Cerebellar cortex (tissue), 1 donor: ENCODE measurements around the gene GRK1.
"Not testable (repeated sequence)": the region's sequence is repeated elsewhere in the genome, so short reads cannot be mapped to it uniquely, and the experiment has no call there.

Experiments
- DNase-seq: peaks from one replicate; pipeline ENCODE4 v3.0.0-alpha.2; 2015; ENCODE audit warnings: low spot score

The GRK1 gene

GRCh38 chr13:113743366-113744195 lies 76.6 kb downstream of the GRK1 start:
- DNase-seq, result no peak

- DNase-seq, result no peak
Observed at GRCh38 chr13:113744197-113745000, 77.4 kb downstream of the GRK1 start.

DNA sequence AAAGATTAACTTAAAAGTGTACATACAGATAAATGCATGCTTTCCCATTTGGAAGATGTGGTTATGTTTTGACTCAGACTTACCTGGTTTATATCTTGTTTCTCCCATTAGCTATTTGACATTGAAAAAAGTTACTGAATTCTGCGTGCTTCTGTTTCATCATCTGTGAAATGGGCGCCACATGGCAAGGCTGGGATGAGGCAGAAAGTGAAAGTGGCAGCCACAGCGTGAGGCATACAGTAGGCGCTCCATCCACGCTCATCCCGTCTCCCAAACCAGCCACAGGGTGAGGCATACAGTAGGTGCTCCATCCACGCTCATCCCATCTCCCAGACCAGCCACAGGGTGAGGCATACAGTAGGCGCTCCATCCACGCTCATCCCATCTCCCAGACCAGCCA lies 78.0 kb downstream of the GRK1 start:
- DNase-seq, result no peak

GRCh38 chr13:113745500-113746142 lies 78.6 kb downstream of the GRK1 start:
- not testable (repeated sequence) for DNase-seq

- peak; percentile 42 for DNase-seq
Observed at GRCh38 chr13:113746143-113746525, 79.1 kb downstream of the GRK1 start.

GRCh38 chr13:113746671-113747070 lies 79.7 kb downstream of the GRK1 start:
- no peak for DNase-seq

DNA sequence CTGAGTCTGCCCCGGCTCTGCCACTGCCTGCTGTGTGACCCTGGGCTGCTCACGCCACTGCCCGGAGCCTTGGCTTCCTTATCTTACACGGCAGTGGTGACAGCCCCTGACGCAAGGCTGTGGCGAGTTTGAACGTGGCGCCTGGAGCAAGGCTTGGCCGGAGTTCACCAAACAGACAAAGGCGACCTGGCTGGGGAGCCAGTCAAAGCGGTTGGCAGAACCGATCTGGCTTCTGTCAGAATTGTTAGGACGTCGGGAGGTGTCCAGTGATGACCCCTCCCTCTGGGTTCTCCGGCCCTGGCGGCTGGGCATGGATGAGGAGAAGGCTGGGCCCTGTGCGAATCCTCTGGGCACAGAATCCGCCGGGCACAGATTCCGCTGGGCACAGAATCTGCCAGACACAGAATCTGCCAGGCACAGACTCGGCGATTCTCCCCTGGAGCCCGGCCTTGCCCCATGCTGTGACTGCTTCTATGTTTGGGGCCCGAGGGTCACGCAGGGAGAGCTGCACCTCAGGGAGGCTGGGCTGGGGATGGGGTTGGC lies 80.3 kb downstream of the GRK1 start:
- DNase-seq, result no peak

DNA sequence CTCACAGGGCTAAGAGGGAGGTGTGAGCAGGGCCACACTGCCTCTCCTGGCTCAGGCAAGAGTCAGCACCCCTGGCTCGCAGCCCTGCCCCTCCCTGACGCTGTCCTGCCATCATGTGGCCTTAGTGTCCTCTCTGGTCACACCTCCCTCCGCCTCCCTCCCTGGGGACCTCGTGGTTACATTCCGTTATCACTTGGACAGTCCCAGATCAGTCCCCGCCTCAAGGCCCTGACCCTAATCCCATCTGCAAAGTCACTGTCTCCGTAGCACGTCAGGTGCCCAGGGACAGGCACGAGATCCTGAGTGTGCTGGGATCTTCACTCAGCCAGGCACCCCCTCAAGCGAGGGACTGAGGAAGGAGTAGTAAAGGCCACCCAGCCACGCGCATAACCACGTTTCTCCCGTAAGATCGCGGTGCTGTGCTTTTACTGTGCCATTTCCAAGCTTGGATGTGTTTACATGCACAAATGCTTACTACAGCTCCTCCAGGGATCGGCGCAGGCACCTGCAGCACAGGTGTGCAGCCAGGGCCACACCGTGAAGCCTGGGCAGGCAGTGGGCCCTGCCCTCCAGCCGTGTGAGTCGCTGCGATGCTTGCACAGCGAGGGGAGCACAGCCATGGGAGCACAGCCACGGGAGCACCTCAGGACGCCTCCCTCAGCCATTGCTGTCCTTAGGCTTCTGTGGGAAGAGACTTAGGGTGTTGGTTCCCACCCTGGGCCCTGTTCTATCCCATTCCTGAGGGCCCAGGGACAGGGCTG lies 81.3 kb downstream of the GRK1 start:
- DNase-seq, result no peak

GRCh38 chr13:113748862-113749451 lies 81.9 kb downstream of the GRK1 start:
- DNase-seq, result no peak

GRCh38 chr13:113749507-113749906 lies 82.5 kb downstream of the GRK1 start:
- no peak for DNase-seq

DNA sequence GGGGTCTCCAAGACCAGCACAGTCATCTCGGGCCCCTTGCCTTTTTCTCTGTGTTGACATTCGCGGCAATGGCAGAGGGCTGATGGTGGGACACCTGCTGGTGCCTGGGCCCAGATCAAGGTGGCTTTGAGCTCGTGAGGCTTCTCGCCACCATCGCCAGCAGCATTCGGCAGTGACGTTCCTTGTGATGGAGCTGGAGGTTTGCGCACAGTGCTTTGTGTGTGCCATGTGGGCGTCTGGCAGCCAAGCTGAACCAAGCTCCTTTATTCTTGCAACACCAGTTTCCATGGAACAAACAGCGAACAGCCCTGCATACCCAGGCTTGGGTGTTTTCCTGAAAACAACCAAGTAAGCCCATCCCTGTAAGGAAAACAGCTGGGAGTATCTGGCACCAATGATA lies 82.9 kb downstream of the GRK1 start:
- no peak for DNase-seq

DNA sequence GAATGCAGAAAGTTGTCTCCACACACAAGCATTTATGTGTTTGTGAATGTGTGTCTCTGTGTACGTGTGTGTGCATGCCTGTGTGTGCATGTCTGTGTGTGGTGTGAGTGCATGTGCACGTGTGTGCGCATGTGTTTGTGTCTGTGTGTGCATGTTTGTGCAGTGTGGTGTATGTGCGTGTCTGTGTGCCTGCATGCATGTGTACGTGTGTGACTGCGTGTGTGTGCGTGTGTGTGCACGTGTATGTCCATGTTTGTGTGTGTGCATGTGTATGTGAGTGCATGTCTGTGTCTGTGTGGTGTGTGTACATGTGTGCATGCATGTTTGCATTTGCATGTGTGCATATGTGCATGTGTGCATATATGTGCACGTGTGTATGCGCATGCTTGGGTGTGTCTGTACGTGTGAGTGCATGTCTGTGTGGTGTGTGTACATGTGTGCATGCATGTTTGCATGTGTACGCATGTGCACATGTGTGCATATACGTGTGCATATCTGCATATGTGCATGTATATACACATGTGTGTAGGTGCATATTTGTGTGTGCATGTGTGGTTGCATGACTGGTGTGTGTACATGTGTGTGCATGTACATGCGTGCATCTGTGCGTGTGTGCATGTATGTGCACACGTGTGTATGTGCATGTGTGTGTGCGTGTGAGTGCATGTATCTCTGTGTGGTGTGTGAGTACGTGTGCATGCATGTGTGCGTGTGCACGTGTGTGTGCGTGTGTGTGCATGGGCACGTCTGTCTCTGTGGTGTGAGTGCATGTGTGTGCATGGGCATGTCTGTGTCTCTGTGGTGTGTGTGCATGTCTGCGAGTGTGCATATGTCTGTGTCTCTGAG lies 83.8 kb downstream of the GRK1 start:
- DNase-seq, result no peak

GRCh38 chr13:113751491-113751890 lies 84.5 kb downstream of the GRK1 start:
- no peak for DNase-seq

- not testable (repeated sequence) for DNase-seq
Observed at GRCh38 chr13:113752211-113752986, 85.4 kb downstream of the GRK1 start.

GRCh38 chr13:113753171-113753570 lies 86.2 kb downstream of the GRK1 start:
- DNase-seq, result no peak

GRCh38 chr13:113754242-113754641 lies 87.2 kb downstream of the GRK1 start:
- DNase-seq, result no peak

DNA sequence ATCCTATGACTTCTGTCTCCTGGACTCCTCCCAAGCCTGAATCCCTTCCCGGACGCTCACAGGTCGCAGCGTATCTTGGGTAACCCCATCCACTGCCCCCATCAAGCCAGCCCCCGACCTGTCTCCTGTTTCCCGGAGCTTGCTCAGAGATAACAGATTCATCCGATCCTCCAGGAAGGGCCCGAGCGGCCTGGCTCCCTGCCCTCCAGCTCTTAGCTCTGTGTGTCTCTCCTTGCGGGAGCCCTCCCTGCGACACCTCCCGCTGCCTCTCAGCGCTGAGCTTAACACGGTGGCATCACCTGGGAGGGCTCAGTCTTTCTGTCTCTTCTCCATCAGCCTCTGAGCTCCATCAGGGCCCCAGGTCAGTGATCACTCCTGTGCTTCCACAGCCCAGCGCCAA lies 87.7 kb downstream of the GRK1 start:
- DNase-seq, result no peak

GRCh38 chr13:113756441-113757097 lies 89.5 kb downstream of the GRK1 start:
- no peak for DNase-seq
